HepG2 (cell line): Measurements from ENCODE around the gene LDLRAD2. TPM values are rescaled to one million over a fixed set of nuclear protein-coding genes. Genes with fewer than 3 reads are reported as not detected.

Experiments
- ATAC-seq: fragments of 200-7000 bp; cut with Tn5 transposase; 3 replicates; pipeline ENCODE4 v1.9.1; 2020; ENCODE audit warnings: mild to moderate bottlenecking, moderate library complexity
- BruUV-seq: library from RNA; stranded (reverse); fragments of 400-500 nt; replicated peaks from 2 replicates; lab custom pipeline; 2021; lab: Mats Ljungman, UMichigan
- CTCF ChIA-PET: fragments of 300-600 bp; formaldehyde crosslinking; extraction: SDS; loops from one replicate; lab custom pipeline; 2021; ENCODE audit warnings: low total read pairs, inconsistent platforms, low intra/inter-chr PET ratio; lab: Yijun Ruan, JAX
- POLR2A ChIA-PET: fragments of 350-600 bp; sonication (Branson Sonifier 250); formaldehyde crosslinking; loops from one replicate; lab custom pipeline; 2020; ENCODE audit warnings: antibody characterized with exemption, inconsistent platforms; lab: Yijun Ruan, JAX
- DNase-seq: peaks from one replicate; pipeline ENCODE4 v3.0.0-alpha.2; 2015; ENCODE audit warnings: low spot score
- FAIRE-seq: peaks from 3 replicates; lab custom pipeline; 2011; peaks lifted over from hg19 to GRCh38; lab: Jason Lieb, UNC
- H2AFZ ChIP-seq: one replicate; pipeline ENCODE4 v1.6.1; 2011; ENCODE audit warnings: low read length, inconsistent platforms
- H3K27ac ChIP-seq: fragments of 300-600 bp; 3 replicates; pipeline ENCODE4 v1.8.0; 2011; ENCODE audit warnings: mixed run types, mild to moderate bottlenecking, mixed read lengths, low read length, inconsistent platforms; ENCODE audit not compliant: insufficient read depth; ENCODE audit errors: extremely low read length
- H3K27me3 ChIP-seq, 2 experiments: fragments of 200-600 bp in 1 of 2; 2 replicates in 1 of 2; 3 replicates in 1 of 2; pipeline versions ENCODE4 v1.6.0 to v1.8.0; 2011; ENCODE audit warnings: low read length in 2 of 2, mild to moderate bottlenecking in 2 of 2, moderate library complexity in 2 of 2, inconsistent platforms in 1 of 2; ENCODE audit not compliant: insufficient read depth in 2 of 2, control insufficient read depth in 1 of 2
- H3K36me3 ChIP-seq, 2 experiments: fragments of 200-600 bp in 1 of 2; replicated peaks in 1 of 2; 2 replicates in 1 of 2; 3 replicates in 1 of 2; pipeline versions ENCODE4 v1.5.1 to v1.8.0; 2011; ENCODE audit warnings: low read length in 2 of 2, inconsistent platforms in 1 of 2; ENCODE audit not compliant: insufficient read depth in 2 of 2, control insufficient read depth in 1 of 2
- H3K4me1 ChIP-seq: 2 replicates; pipeline ENCODE4 v1.5.1; 2012; ENCODE audit warnings: low read length, inconsistent platforms; ENCODE audit not compliant: insufficient read depth
- H3K4me2 ChIP-seq: 2 replicates; pipeline ENCODE4 v1.6.0; 2011; ENCODE audit warnings: low read depth, low read length, inconsistent platforms
- H3K4me3 ChIP-seq, 3 experiments: fragments of 200-600 bp in 1 of 3; sonication (generic), shearing (Covaris generic) in 1 of 3; replicated peaks in 1 of 3; 2 replicates each; pipeline ENCODE4 v1.5.1; 2011 to 2016; ENCODE audit warnings: low read length in 3 of 3, inconsistent platforms in 2 of 3, low read depth in 2 of 3, mild to moderate bottlenecking in 2 of 3, control low read depth in 1 of 3, mixed read lengths in 1 of 3; ENCODE audit not compliant: insufficient read depth in 1 of 3
- H3K79me2 ChIP-seq: one replicate; pipeline ENCODE4 v1.6.1; 2011; ENCODE audit warnings: low read length, inconsistent platforms; ENCODE audit not compliant: insufficient read depth
- H3K9ac ChIP-seq: 2 replicates; pipeline ENCODE4 v1.6.0; 2011; ENCODE audit warnings: mild to moderate bottlenecking, low read depth, low read length, inconsistent platforms; ENCODE audit not compliant: insufficient read depth
- H3K9me3 ChIP-seq: 2 replicates; pipeline ENCODE4 v1.5.1; 2012; ENCODE audit warnings: mild to moderate bottlenecking, low read length
- H4K20me1 ChIP-seq: 2 replicates; pipeline ENCODE4 v1.6.0; 2011; ENCODE audit warnings: inconsistent platforms, mild to moderate bottlenecking, low read length, moderate library complexity; ENCODE audit not compliant: insufficient read depth
- JUND ChIP-seq: sonication (generic); formaldehyde crosslinking; IDR thresholded peaks from 2 replicates; pipeline ENCODE4 v1.8.0; 2022; ENCODE audit warnings: mild to moderate bottlenecking, missing genetic modification reagents
- LBX2 ChIP-seq: sonication (generic); formaldehyde crosslinking; IDR thresholded peaks from 2 replicates; pipeline ENCODE4 v1.5.0; 2020; ENCODE audit warnings: missing genetic modification reagents, mild to moderate bottlenecking, borderline replicate concordance
- SOX13 ChIP-seq, 3 experiments: fragments of 450-650 bp in 1 of 3; sonication (generic) in 1 of 3; formaldehyde crosslinking in 1 of 3; IDR thresholded peaks in 2 of 3; conservative IDR thresholded peaks in 1 of 3; 2 replicates each; pipeline versions ENCODE4 v1.5.0 to v1.6.1; 2016 to 2020; ENCODE audit warnings: antibody characterized with exemption in 1 of 3, mild to moderate bottlenecking in 1 of 3, missing compliant biosample characterization in 1 of 3, missing genetic modification reagents in 1 of 3, moderate library complexity in 1 of 3
- SRSF1 ChIP-seq: fragments of 200-400 bp; formaldehyde crosslinking; optimal IDR thresholded peaks from 2 replicates; pipeline ENCODE3; 2017; ENCODE audit warnings: mild to moderate bottlenecking, low read depth, low read length, moderate library complexity
- TEF ChIP-seq: sonication (generic); formaldehyde crosslinking; IDR thresholded peaks from 2 replicates; pipeline ENCODE4 v1.5.0; 2020; ENCODE audit warnings: missing genetic modification reagents
- ZKSCAN5 ChIP-seq: sonication (generic); formaldehyde crosslinking; IDR thresholded peaks from 2 replicates; pipeline ENCODE4 v1.5.1; 2020; ENCODE audit warnings: mild to moderate bottlenecking, missing genetic modification reagents
- ZNF362 ChIP-seq: sonication (generic); formaldehyde crosslinking; IDR thresholded peaks from 2 replicates; pipeline ENCODE4 v1.4.0; 2020; ENCODE audit warnings: missing genetic modification reagents, mild to moderate bottlenecking, borderline replicate concordance
- whole genome bisulfite sequencing: methylation state at CpG from one replicate; pipeline ENCODE4 v1.1.6; 2017; ENCODE audit warnings: low lambda C conversion rate; 5-methylcytosine and 5-hydroxymethylcytosine counted together
- in situ Hi-C: cut with HindIII; loops from 2 replicates; pipeline ENCODE4 v1.10.0; 2017; ENCODE audit warnings: low pct_unique_long_range_greater_than_20kb; ENCODE audit not compliant: extremely low pct_ligation_motif_present
- intact Hi-C: fragments of 100-400 bp; cut with micrococcal nuclease; formaldehyde crosslinking; loops from one replicate; pipeline ENCODE4 v1.10.0; 2022; ENCODE audit not compliant: unreplicated experiment
- polyA plus RNA-seq, 8 experiments: library from polyadenylated mRNA; depleted of rRNA in 3 of 8; stranded (reverse) in 7 of 8; unstranded in 1 of 8; fragments of >200 nt; fragmentation: Illumina TruSeq in 4 of 8; extraction: Trizol in 4 of 8; gene quantifications; 2 replicates each; pipeline versions ENCODE4 v1.2.1 to v1.2.3, GENCODE V29; 2011 to 2016; ENCODE audit warnings: low read depth in 4 of 8, missing spikeins in 1 of 8, mixed read lengths in 1 of 8; ENCODE audit not compliant: insufficient read depth in 1 of 8
- total RNA-seq, 5 experiments: library from RNA; depleted of rRNA; stranded (reverse); fragments of >200 nt; fragmentation: Illumina TruSeq; extraction: Trizol; gene quantifications; 2 replicates each; pipeline ENCODE4 v1.2.3, GENCODE V29; 2016; ENCODE audit warnings: low read depth in 1 of 5

LDLRAD2 gene
- total and polyA plus RNA-seq, 2 of the 13 experiments (the other 11 are each of a cell fraction or from before 2014, with no cell fraction given): not detected

- intact Hi-C loops (no loop called here), in situ Hi-C loops (no loop called here)
- H3K9ac ChIP-seq: no peak overlapping the region
- ATAC-seq: no peak
- BruUV-seq: no TSS peak
- no peaks in the 10 kb centered on the region for H3K9me3 ChIP-seq
- CTCF ChIA-PET: no interaction called here
- no peak overlapping the region for H3K27ac ChIP-seq
- H3K27me3 ChIP-seq: no peaks in the 10 kb centered on the region
- H4K20me1 ChIP-seq: no peaks in the 10 kb centered on the region
- no peak for FAIRE-seq
- no peaks in the 10 kb centered on the region for H3K4me1 ChIP-seq
- WGBS: 95% methylated on average over 19 of the region's 47 CpGs
- H2AFZ ChIP-seq: no peak overlapping the region
- H3K36me3 ChIP-seq: peaks cover 24 to 53% of the 10 kb centered on the region in 2 experiments
- TF ChIP-seq ZKSCAN5 (CRISPR knock-in tag): no peak
- no peak for TF ChIP-seq TEF (CRISPR knock-in tag)
- TF ChIP-seq LBX2 (CRISPR knock-in tag): no peak
- TF ChIP-seq SOX13 (IDR thresholded peaks at IDR 0.05): no peak
- TF ChIP-seq SOX13 (CRISPR knock-in tag; conservative IDR thresholded peaks at IDR 0.05 in 1 of 2, IDR thresholded peaks at IDR 0.05 in 1 of 2): no peak
- TF ChIP-seq JUND (CRISPR knock-in tag): no peak
- TF ChIP-seq SRSF1: no peak
- TF ChIP-seq ZNF362 (CRISPR knock-in tag): no peak
- TF ChIP-seq, all 625 proteins: peak for 0
- POLR2A ChIA-PET: no interaction called here
- no peaks in the 10 kb centered on the region for H3K79me2 ChIP-seq
- H3K4me3 ChIP-seq: no peak overlapping the region
- DNase-seq: no peak
- H3K4me2 ChIP-seq: no peak overlapping the region
Measured at GRCh38 chr1:21847223-21848205, 35.4 kb downstream of the LDLRAD2 start.
